Trophoblast cell (in vitro differentiated cells and primary cell): ENCODE measurements around the gene TRIM41.

ENCODE experiments used
- DNase-seq, 2 donors: peaks; one replicate each; pipeline ENCODE4 v3.0.0-alpha.2; 2016
- H2AFZ ChIP-seq: 2 replicates; pipeline ENCODE4 v1.6.1; 2013; ENCODE audit warnings: low read length, moderate library complexity, mild to moderate bottlenecking; ENCODE audit not compliant: insufficient read depth, poor library complexity
- H2AK5ac ChIP-seq: 2 replicates; pipeline ENCODE4 v1.6.1; 2013; ENCODE audit warnings: mild to moderate bottlenecking, low read length
- H2BK120ac ChIP-seq: 2 replicates; pipeline ENCODE4 v1.6.1; 2013; ENCODE audit warnings: low read length, mild to moderate bottlenecking, moderate library complexity; ENCODE audit not compliant: insufficient read depth, poor library complexity
- H2BK12ac ChIP-seq: 2 replicates; pipeline ENCODE4 v1.6.1; 2013; ENCODE audit warnings: mild to moderate bottlenecking, low read length, moderate library complexity
- H2BK5ac ChIP-seq: 2 replicates; pipeline ENCODE4 v1.6.1; 2013; ENCODE audit warnings: low read length, low read depth, moderate library complexity, mild to moderate bottlenecking; ENCODE audit not compliant: poor library complexity
- H3K14ac ChIP-seq: 2 replicates; pipeline ENCODE4 v1.6.1; 2013; ENCODE audit warnings: mild to moderate bottlenecking, low read length
- H3K18ac ChIP-seq: 2 replicates; pipeline ENCODE4 v1.6.1; 2013; ENCODE audit warnings: mild to moderate bottlenecking, low read length
- H3K23ac ChIP-seq: 2 replicates; pipeline ENCODE4 v1.6.1; 2013; ENCODE audit warnings: low read length
- H3K27ac ChIP-seq: 2 replicates; pipeline ENCODE4 v1.5.1; 2013; ENCODE audit warnings: low read depth, mild to moderate bottlenecking, inconsistent platforms, low read length, moderate library complexity
- H3K27me3 ChIP-seq: 2 replicates; pipeline ENCODE4 v1.6.1; 2013; ENCODE audit warnings: inconsistent platforms, mild to moderate bottlenecking, low read length, moderate library complexity; ENCODE audit not compliant: insufficient read depth
- H3K36me3 ChIP-seq, 2 experiments: 1 replicate in 1 of 2; 2 replicates in 1 of 2; pipeline ENCODE4 v1.6.1; 2013; ENCODE audit warnings: low read length in 2 of 2, mild to moderate bottlenecking in 2 of 2, moderate library complexity in 1 of 2; ENCODE audit not compliant: insufficient read depth in 2 of 2, control insufficient read depth in 1 of 2
- H3K4ac ChIP-seq: 2 replicates; pipeline ENCODE4 v1.6.1; 2013; ENCODE audit warnings: low read depth, mild to moderate bottlenecking, low read length, moderate library complexity
- H3K4me1 ChIP-seq, 2 experiments: 1 replicate in 1 of 2; 2 replicates in 1 of 2; pipeline ENCODE4 v1.6.1; 2013; ENCODE audit warnings: low read length in 2 of 2, mild to moderate bottlenecking in 2 of 2, moderate library complexity in 1 of 2; ENCODE audit not compliant: insufficient read depth in 2 of 2, control insufficient read depth in 1 of 2
- H3K4me2 ChIP-seq: 2 replicates; pipeline ENCODE4 v1.6.1; 2013; ENCODE audit warnings: inconsistent platforms, mild to moderate bottlenecking, low read length, moderate library complexity
- H3K4me3 ChIP-seq: 2 replicates; pipeline ENCODE4 v1.5.1; 2013; ENCODE audit warnings: mild to moderate bottlenecking, low read depth, low read length, inconsistent platforms
- H3K79me1 ChIP-seq: one replicate; pipeline ENCODE4 v1.6.1; 2013; ENCODE audit warnings: low read length
- H3K79me2 ChIP-seq: 2 replicates; pipeline ENCODE4 v1.6.1; 2013; ENCODE audit warnings: low read length, mild to moderate bottlenecking; ENCODE audit not compliant: control insufficient read depth, insufficient read depth, poor library complexity
- H3K9ac ChIP-seq: 2 replicates; pipeline ENCODE4 v1.6.1; 2013; ENCODE audit warnings: mild to moderate bottlenecking, low read length
- H3K9me3 ChIP-seq: 2 replicates; pipeline ENCODE4 v1.6.1; 2013; ENCODE audit warnings: low read depth, mild to moderate bottlenecking, control low read depth, inconsistent platforms, low read length; ENCODE audit not compliant: insufficient read depth
- H4K12ac ChIP-seq: 2 replicates; pipeline ENCODE4 v1.6.1; 2013; ENCODE audit warnings: low read depth, mild to moderate bottlenecking, low read length, moderate library complexity
- H4K8ac ChIP-seq: 2 replicates; pipeline ENCODE4 v1.6.1; 2013; ENCODE audit warnings: low read depth, mild to moderate bottlenecking, low read length, moderate library complexity
- H4K91ac ChIP-seq: one replicate; pipeline ENCODE4 v1.6.1; 2013; ENCODE audit warnings: low read depth, mild to moderate bottlenecking, low read length, moderate library complexity
- WGBS: extraction: QIAGEN DNeasy Blood & Tissue Kit; methylation state at CpG from one replicate; pipeline ENCODE4 v1.1.7; 2013; ENCODE audit warnings: missing lambda C conversion rate; ENCODE audit not compliant: insufficient read length, insufficient coverage; ENCODE audit errors: extremely low coverage; 5-methylcytosine and 5-hydroxymethylcytosine counted together

TRIM41 gene

DNA sequence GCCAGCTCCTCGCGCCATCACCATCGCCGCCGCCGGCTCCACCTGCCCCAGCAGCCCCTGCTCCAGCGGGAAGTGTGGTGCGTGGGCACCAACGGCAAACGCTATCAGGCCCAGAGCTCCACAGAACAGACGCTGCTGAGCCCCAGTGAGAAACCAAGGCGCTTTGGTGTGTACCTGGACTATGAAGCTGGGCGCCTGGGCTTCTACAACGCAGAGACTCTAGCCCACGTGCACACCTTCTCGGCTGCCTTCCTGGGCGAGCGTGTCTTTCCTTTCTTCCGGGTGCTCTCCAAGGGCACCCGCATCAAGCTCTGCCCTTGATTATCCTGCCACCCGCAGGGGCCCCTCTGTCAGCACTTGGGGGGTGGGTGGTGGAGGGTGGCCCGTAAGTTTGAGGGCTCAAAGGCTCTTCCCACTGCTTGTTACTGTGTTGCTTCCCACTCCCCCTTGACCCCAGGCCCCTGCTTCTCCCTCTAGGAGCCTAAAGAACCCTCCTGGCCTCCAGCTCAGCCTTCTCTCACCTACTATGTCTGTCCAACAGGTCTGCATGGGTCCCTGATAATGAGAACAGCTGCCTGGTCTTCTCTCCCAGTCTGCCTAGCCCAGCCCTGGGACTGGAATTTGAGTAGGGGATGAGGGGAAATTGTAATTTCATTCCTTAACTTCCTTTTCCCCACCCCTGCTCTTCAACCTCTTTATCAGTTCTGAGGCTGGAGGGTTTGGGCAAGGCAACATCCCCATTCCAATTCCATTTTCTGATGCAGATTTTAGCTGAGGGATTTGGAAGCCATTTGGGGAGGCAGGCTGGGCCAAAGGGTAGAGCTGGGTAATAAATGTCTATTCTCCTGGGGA is 11.6 kb downstream of the TRIM41 start:
- H2BK120ac ChIP-seq: no peak overlapping the region
- no peak overlapping the region for H3K18ac ChIP-seq
- H3K14ac ChIP-seq: no peak overlapping the region
- no peak for DNase-seq
- H4K91ac ChIP-seq: no peak overlapping the region
- no peaks in the 10 kb centered on the region for H3K4me1 ChIP-seq
- no peak overlapping the region for H3K23ac ChIP-seq
- H3K36me3 ChIP-seq: peaks cover 65 to 87% of the 10 kb centered on the region in 2 experiments
- no peak overlapping the region for H3K4me2 ChIP-seq
- H3K9me3 ChIP-seq: no peaks in the 10 kb centered on the region
- no peak overlapping the region for H2BK12ac ChIP-seq
- WGBS: no CpG with 5 or more reads among the region's 22 CpGs
- H3K79me1 ChIP-seq: no peaks in the 10 kb centered on the region
- H3K4me3 ChIP-seq: no peak overlapping the region
- no peak overlapping the region for H2AFZ ChIP-seq
- no peak overlapping the region for H2BK5ac ChIP-seq
- H3K9ac ChIP-seq: no peak overlapping the region
- no peak overlapping the region for H4K8ac ChIP-seq
- no peak overlapping the region for H3K27ac ChIP-seq
- no peak overlapping the region for H4K12ac ChIP-seq
- H2AK5ac ChIP-seq: no peak overlapping the region
- no peaks in the 10 kb centered on the region for H3K27me3 ChIP-seq
- H3K79me2 ChIP-seq: no peaks in the 10 kb centered on the region
- H3K4ac ChIP-seq: no peak overlapping the region

DNA sequence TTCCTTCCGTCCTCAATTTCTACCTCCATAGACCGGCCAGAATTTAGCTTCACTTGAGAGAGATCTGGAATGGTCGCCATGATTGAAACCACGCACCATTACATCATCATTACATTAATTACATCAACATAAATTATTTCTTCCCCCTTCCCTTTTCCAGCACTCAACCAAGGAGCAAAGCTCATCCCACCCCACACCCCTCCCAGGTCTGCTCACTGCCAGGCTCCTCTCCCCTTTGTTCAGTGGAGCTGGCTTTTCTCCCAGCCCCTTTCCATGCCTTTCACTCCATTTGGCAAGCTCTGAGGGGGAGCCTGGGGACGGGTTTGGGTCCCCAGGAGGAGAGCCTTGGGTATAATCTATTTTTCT is 12.2 kb downstream of the TRIM41 start:
- no peak overlapping the region for H4K8ac ChIP-seq
- H4K91ac ChIP-seq: no peak overlapping the region
- no peak overlapping the region for H2AK5ac ChIP-seq
- DNase-seq: no peak
- no peaks in the 10 kb centered on the region for H3K79me2 ChIP-seq
- no peak overlapping the region for H4K12ac ChIP-seq
- no peak overlapping the region for H3K4me2 ChIP-seq
- H3K4me1 ChIP-seq: no peaks in the 10 kb centered on the region
- H2BK120ac ChIP-seq: no peak overlapping the region
- H3K14ac ChIP-seq: no peak overlapping the region
- H3K27ac ChIP-seq: no peak overlapping the region
- no peaks in the 10 kb centered on the region for H3K9me3 ChIP-seq
- no peaks in the 10 kb centered on the region for H3K27me3 ChIP-seq
- H2BK5ac ChIP-seq: no peak overlapping the region
- WGBS: 100% methylated on average over 1 of the region's 5 CpGs
- H3K4ac ChIP-seq: no peak overlapping the region
- peaks cover 67 to 87% of the 10 kb centered on the region in 2 experiments for H3K36me3 ChIP-seq
- no peak overlapping the region for H3K18ac ChIP-seq
- H3K4me3 ChIP-seq: no peak overlapping the region
- H3K9ac ChIP-seq: no peak overlapping the region
- no peak overlapping the region for H2AFZ ChIP-seq
- no peak overlapping the region for H3K23ac ChIP-seq
- H2BK12ac ChIP-seq: no peak overlapping the region
- H3K79me1 ChIP-seq: no peaks in the 10 kb centered on the region

- Histone ChIP-seq H4K12ac (no peak overlapping the region), H3K18ac (no peak overlapping the region), H2BK5ac (no peak overlapping the region), H2BK12ac (no peak overlapping the region), H3K27ac (no peak overlapping the region), H4K8ac (no peak overlapping the region), H3K14ac (no peak overlapping the region), H2AFZ (no peak overlapping the region), H2AK5ac (no peak overlapping the region), H3K9me3 (no peaks in the 10 kb centered on the region), H3K4me1 (no peaks in the 10 kb centered on the region), H3K9ac (no peak overlapping the region), H2BK120ac (no peak overlapping the region), H3K4ac (no peak overlapping the region), H4K91ac (no peak overlapping the region), H3K23ac (no peak overlapping the region), H3K79me2 (no peaks in the 10 kb centered on the region), H3K36me3 (peaks cover 68 to 88% of the 10 kb centered on the region in 2 experiments), H3K4me2 (no peak overlapping the region), H3K27me3 (no peaks in the 10 kb centered on the region), H3K79me1 (no peaks in the 10 kb centered on the region), H3K4me3 (no peak overlapping the region)
- DNase-seq: no peak
- WGBS: no CpG with 5 or more reads among the region's 5 CpGs
These were observed 12.7 kb downstream of the TRIM41 start for GRCh38 chr5:181235689-181236366.

DNA sequence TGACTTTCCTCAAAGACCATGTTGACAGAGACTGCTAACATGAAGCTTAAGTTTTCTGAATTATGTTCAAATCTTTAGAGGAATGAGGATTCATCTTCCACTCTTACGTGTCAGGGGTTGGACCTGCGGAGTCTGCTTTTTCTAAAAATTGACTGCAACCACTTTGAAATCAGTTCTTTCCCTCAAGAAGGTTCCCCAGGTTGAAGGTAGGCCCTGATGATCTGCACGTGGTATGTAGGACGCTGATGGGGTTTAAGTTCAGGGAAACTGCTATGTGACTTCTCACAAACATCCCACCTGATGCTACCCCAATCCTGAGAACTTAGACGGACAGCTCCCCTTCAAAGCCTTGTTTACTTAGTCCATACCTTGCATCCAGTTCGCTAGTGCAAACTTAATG is 13.4 kb downstream of the TRIM41 start:
- Histone ChIP-seq H2BK12ac (no peak overlapping the region), H3K79me1 (no peaks in the 10 kb centered on the region), H4K91ac (no peak overlapping the region), H4K12ac (no peak overlapping the region), H3K9me3 (no peaks in the 10 kb centered on the region), H3K79me2 (peaks cover 1% of the 10 kb centered on the region), H3K4me1 (no peaks in the 10 kb centered on the region), H2BK120ac (no peak overlapping the region), H3K23ac (no peak overlapping the region), H3K14ac (no peak overlapping the region), H3K36me3 (peaks cover 69 to 88% of the 10 kb centered on the region in 2 experiments), H4K8ac (no peak overlapping the region), H3K18ac (no peak overlapping the region), H3K4ac (no peak overlapping the region), H3K27ac (no peak overlapping the region), H3K27me3 (no peaks in the 10 kb centered on the region), H3K4me2 (no peak overlapping the region), H2BK5ac (no peak overlapping the region), H3K9ac (no peak overlapping the region), H2AK5ac (no peak overlapping the region), H2AFZ (no peak overlapping the region), H3K4me3 (no peak overlapping the region)
- no peak for DNase-seq
- WGBS: no CpG with 5 or more reads among the region's 6 CpGs
